IMR-90 (cell line): ENCODE data around the gene MPND. TPM values are rescaled to one million over a fixed set of nuclear protein-coding genes. Genes with fewer than 3 reads are reported as not detected.
A peak's percentile ranks its signal among the peaks of the same experiment; 100 is the strongest.

Source experiments
- FOS ChIP-seq: fragments of 150-350 bp; IDR thresholded peaks from 2 replicates; pipeline ENCODE4 v1.6.1; 2016; ENCODE audit warnings: low read depth, low read length
- MAFK ChIP-seq: IDR thresholded peaks from 2 replicates; pipeline ENCODE4 v1.6.1; 2012; ENCODE audit warnings: low read depth, low read length, improper control_type of control experiment
- SMC3 ChIP-seq: fragments of 150-350 bp; IDR thresholded peaks from 2 replicates; pipeline ENCODE4 v1.6.1; 2016; ENCODE audit warnings: low read depth, mild to moderate bottlenecking, antibody characterized with exemption, low read length, moderate library complexity
- polyA plus RNA-seq, 3 experiments: library from polyadenylated mRNA; depleted of rRNA; stranded (reverse); fragments of >200 nt; gene quantifications; 2 replicates each; pipeline ENCODE4 v1.2.3, GENCODE V29; 2012; ENCODE audit warnings: low replicate concordance in 1 of 3
- total RNA-seq: library from RNA; depleted of rRNA; stranded (reverse); fragments of >200 nt; gene quantifications from 2 replicates; pipeline ENCODE4 v1.2.3, GENCODE V29; 2012

The MPND gene
- total and polyA plus RNA-seq, 2 of the 4 experiments (the other 2 are of a cell fraction) = 2.3 to 8.1 TPM

DNA sequence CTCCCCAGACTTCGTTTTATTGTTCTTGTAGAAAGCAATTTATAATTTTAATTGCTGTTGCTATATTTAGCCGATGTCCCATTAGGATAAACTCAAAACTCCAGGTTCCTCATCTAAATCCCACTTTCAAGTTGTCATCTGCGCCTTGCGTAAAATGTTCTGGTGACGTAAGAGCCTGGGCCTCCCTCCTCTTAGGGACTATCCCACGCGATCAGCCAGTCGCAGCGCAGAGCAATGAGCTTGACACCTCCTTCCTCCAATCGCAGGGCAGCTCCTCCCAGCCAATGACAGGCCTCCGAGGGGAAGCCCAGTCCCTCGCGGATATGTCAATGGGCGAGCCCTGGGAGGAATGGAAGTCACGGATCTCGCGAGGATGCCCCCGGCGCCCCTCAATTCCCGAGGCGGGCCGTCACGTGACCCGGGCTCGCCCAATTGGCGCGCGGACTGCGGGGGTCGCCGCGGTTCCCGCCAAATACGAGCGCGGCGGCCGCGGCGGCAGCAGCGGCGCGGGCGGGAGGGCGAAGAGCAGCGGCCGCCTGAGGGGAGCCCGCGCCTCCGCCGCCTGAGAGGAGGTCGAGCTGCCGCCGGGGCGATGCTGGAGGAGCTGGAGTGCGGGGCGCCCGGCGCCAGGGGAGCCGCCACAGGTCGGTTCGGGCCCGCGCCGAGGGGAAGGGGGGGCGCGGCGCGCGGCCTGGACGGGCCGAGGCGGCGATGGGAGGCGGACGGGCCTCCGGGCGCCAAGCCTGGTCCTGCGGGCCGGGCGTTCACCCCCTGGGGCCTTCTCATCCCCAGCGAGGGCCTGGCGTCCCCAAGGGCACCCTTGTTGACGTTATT, 59.0 kb downstream of the MPND start, which contains the start of gene CHAF1A (continued):
- TF ChIP-seq FOS (peak; percentile 77), SMC3 (no peak), MAFK (no peak)
